AG09319 (cell line): ENCODE data around the gene ITGA11.

Experiments used
- DNase-seq: peaks from one replicate; pipeline ENCODE4 v3.0.0-alpha.2; 2010; ENCODE audit warnings: low read depth; ENCODE audit errors: extremely low read depth
- TF ChIP-seq, protein P1 (sequence below): IDR thresholded peaks from 2 replicates; pipeline ENCODE4 v1.5.1; 2011; ENCODE audit warnings: low read depth, mild to moderate bottlenecking, inconsistent platforms, low read length, moderate library complexity

The ITGA11 gene

DNA sequence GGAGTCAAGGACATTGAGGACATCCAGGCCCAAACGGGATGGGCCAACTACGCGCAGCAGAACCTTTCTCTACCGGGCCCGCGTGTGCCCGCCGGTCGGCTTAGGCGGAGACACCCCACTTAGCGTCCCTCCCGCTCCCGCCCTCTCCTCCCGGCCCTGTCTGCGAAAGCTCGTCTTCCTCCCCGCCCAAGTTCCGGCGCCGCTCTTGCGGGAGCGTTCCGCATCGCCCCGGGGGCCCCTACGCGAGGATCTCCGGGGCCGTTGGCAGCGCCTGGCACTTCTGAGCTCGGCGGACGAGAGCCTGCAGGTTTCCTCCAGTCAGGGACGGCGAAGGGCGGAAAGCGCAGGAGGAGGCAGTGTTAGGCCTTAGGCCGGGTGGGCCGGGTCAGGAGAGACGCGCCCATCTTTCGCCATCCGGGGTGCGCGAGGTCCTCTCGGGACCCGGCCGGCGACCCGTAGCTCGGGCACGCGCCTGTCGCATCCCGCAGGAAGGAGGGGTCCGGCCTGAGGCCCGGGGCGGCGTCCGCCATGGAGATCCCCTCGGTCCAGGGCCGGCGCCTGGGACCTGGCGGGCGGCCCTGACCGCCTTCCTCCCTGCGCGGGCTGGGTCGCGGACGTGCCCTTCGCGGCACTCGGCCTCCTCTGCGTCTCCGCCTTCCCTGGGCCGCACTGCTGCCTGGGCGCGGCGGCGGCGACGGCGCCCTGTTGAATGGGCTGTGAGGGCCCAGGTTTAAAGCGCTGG lies 154.2 kb downstream of the ITGA11 start, which contains the start of gene FEM1B:
Gene FEM1B, plus strand, starts transcription at position 143 of the 742 bp plus-strand sequence. CDS start 673 bp downstream, outside the sequence.
- DNase-seq, result peak; percentile 87
- TF ChIP-seq, protein P1, sequence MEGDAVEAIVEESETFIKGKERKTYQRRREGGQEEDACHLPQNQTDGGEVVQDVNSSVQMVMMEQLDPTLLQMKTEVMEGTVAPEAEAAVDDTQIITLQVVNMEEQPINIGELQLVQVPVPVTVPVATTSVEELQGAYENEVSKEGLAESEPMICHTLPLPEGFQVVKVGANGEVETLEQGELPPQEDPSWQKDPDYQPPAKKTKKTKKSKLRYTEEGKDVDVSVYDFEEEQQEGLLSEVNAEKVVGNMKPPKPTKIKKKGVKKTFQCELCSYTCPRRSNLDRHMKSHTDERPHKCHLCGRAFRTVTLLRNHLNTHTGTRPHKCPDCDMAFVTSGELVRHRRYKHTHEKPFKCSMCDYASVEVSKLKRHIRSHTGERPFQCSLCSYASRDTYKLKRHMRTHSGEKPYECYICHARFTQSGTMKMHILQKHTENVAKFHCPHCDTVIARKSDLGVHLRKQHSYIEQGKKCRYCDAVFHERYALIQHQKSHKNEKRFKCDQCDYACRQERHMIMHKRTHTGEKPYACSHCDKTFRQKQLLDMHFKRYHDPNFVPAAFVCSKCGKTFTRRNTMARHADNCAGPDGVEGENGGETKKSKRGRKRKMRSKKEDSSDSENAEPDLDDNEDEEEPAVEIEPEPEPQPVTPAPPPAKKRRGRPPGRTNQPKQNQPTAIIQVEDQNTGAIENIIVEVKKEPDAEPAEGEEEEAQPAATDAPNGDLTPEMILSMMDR, result no peak

DNA sequence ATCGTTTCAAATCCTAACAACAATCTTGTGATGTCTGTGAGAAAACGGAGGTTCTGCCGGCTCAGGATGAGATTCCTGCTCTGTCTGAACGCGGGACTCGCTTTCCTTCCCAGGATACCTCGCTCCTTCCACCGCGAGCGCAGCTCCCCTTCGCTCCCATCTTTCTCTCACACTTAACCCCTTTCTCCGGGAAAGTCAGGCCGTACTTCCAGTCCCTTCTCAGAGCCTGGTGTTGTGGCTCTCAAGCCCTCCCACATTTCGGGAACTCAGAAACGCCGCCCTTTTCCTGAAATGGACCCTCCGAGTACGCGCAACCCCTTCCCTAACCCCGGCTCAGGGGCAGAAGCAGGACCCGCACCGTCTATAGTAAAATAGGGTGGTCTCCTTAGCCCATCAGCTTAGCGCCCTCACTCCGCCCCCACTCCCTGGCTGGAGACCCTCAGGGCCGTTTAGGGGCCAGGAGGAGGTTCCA lies 154.8 kb downstream of the ITGA11 start:
- TF ChIP-seq, protein P1, result no peak
- DNase-seq, result no peak

DNA sequence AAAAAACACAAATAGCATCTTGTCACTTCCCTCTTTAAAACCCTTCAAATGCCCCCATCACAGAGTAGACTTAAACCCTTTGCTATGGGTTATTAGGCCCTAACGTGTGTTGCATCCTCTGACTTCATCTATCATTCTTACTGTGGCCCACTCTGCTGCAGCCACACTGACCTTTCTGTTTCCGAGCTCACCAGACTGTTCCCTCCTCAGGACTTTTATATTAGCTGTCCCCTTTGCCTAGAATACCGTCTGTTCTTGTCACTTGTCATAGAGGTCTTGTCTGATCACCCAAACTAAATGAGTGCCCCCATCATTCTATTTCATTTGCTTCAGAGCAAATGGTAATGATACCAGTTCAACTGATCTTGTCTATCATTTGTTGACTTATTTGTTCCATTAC lies 155.3 kb downstream of the ITGA11 start:
- TF ChIP-seq, protein P1, result no peak
- no peak for DNase-seq

DNA sequence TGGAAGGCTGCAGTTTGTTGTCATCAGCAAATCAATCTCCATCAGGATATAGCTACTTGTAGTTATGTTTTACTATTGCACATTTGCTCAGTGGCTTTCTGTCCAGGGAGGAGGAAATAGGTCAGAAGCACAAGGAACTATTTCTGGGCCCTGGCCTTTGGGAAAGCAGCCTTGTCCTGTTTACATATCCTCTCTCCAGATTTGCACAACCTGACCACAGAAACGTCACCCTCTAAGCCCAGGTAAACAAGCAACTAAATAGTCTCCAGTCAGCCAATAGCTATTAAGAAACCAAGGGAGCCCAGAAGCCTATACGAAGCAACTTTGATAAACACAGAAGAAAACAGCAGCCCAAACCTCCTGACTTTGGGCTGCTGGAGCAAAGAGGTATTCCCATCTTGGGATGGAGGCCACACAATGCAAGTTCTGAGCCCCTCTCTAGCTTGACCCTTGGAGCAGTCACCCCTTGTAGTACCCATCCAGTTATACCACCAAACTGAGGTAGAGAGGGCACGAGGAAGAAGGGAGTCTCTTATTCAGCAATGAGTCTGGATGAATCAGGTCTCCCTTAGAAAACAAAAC lies 156.7 kb downstream of the ITGA11 start:
- TF ChIP-seq, protein P1, result no peak

DNA sequence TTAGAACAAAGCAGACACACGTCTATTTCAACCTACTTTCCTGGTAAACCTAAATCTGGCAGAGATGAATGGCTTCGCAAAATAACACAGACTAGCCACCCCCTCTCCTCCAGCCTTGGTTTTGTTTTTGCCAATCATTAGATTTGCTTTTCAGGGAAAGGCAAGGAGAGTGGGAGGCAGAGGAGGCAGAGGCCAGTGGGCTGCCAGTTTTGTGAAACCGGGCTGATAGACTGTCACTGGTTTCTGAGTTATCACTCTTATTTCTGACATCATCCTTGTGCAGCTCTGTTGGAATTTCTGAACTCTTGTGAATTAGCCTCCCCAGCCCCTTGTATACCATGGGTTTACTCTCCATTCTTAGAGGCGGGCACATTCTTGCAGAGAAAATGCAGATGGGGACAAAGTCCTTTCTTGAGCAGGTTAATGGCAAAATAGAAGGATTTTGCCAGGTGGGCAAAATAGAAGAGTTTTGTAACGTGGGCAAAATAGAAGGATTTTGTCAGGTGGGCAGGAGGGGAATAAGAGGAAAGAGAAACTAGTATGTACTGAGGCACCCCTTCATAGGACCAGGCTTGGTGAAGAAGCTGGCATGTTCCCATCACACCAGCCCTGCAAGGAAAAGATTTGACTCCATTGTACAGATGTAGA lies 157.6 kb downstream of the ITGA11 start:
- no peak for DNase-seq
- TF ChIP-seq, protein P1, result no peak

More for the DNA sequence above, 156.7 kb downstream of the ITGA11 start:
- DNase-seq, result no peak

DNA sequence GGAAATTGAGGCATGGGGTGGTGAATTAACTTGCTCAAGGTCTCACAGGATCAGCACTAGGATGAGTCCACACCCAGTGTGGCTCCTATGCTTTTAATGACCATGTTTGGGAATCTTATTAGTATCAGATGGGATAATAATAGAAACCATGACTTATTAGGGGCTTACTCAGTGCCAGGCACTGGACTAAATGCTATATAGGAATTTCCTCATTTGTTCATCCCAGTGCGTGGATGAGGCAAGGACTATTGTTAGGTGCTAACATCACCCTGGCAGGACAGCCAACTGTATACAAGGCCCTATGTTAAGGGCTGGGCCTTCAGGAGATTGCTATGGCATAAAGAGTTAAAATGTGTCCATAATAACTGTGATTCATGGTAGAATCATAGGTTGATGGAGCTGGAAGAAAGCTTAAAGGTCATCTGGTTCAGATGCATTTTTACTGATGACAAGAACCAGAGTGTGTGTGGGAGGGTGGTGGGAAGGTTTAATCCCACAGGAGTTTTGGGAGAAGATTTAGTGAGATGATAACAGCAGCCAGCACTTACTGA lies 159.2 kb downstream of the ITGA11 start:
- TF ChIP-seq, protein P1, result no peak

More for the DNA sequence above, 159.2 kb downstream of the ITGA11 start:
- no peak for DNase-seq
